Ishikawa (cell line): ENCODE data around the gene MCF2L.

Experiments
- CREB1 ChIP-seq: IDR thresholded peaks from 2 replicates; pipeline ENCODE4 v1.6.1; 2012; ENCODE audit warnings: low read depth
- EGR1 ChIP-seq: IDR thresholded peaks from 2 replicates; pipeline ENCODE4 v1.6.1; 2012
- EP300 ChIP-seq: IDR thresholded peaks from 2 replicates; pipeline ENCODE4 v1.6.1; 2012; ENCODE audit warnings: borderline replicate concordance
- FOXM1 ChIP-seq: IDR thresholded peaks from 2 replicates; pipeline ENCODE4 v1.6.1; 2012; ENCODE audit warnings: low read depth, borderline replicate concordance
- MAX ChIP-seq: IDR thresholded peaks from 2 replicates; pipeline ENCODE4 v1.6.1; 2012
- TAF1 ChIP-seq: IDR thresholded peaks from 2 replicates; pipeline ENCODE4 v1.6.1; 2012; ENCODE audit warnings: low read depth, mild to moderate bottlenecking
- TCF12 ChIP-seq: IDR thresholded peaks from 2 replicates; pipeline ENCODE4 v1.6.1; 2012; ENCODE audit warnings: low read depth
- USF1 ChIP-seq: IDR thresholded peaks from 2 replicates; pipeline ENCODE4 v1.6.1; 2012
- YY1 ChIP-seq: IDR thresholded peaks from 2 replicates; pipeline ENCODE4 v1.6.1; 2012; ENCODE audit warnings: low read depth
- TF ChIP-seq, protein P1 (sequence below): IDR thresholded peaks from 2 replicates; pipeline ENCODE4 v1.6.1; 2012; ENCODE audit warnings: low read depth, mild to moderate bottlenecking

- TF ChIP-seq TAF1, result no peak
- no peak for TF ChIP-seq YY1
- TF ChIP-seq CREB1, result no peak
- TF ChIP-seq, protein P1, sequence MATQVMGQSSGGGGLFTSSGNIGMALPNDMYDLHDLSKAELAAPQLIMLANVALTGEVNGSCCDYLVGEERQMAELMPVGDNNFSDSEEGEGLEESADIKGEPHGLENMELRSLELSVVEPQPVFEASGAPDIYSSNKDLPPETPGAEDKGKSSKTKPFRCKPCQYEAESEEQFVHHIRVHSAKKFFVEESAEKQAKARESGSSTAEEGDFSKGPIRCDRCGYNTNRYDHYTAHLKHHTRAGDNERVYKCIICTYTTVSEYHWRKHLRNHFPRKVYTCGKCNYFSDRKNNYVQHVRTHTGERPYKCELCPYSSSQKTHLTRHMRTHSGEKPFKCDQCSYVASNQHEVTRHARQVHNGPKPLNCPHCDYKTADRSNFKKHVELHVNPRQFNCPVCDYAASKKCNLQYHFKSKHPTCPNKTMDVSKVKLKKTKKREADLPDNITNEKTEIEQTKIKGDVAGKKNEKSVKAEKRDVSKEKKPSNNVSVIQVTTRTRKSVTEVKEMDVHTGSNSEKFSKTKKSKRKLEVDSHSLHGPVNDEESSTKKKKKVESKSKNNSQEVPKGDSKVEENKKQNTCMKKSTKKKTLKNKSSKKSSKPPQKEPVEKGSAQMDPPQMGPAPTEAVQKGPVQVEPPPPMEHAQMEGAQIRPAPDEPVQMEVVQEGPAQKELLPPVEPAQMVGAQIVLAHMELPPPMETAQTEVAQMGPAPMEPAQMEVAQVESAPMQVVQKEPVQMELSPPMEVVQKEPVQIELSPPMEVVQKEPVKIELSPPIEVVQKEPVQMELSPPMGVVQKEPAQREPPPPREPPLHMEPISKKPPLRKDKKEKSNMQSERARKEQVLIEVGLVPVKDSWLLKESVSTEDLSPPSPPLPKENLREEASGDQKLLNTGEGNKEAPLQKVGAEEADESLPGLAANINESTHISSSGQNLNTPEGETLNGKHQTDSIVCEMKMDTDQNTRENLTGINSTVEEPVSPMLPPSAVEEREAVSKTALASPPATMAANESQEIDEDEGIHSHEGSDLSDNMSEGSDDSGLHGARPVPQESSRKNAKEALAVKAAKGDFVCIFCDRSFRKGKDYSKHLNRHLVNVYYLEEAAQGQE, result no peak
- no peak for TF ChIP-seq MAX
- TF ChIP-seq FOXM1, result no peak
- TF ChIP-seq EP300, result no peak
- TF ChIP-seq EGR1, result no peak
- no peak for TF ChIP-seq TCF12
- no peak for TF ChIP-seq USF1
Measured at GRCh38 chr13:113006660-113007059, 37.6 kb downstream of the MCF2L start.
